Pancreas (tissue), 10 donors: ENCODE data around the gene RNF144A. TPM values are rescaled to one million over a fixed set of nuclear protein-coding genes. Genes with fewer than 3 reads are reported as not detected.

Experiments
- ATAC-seq, 4 donors: fragments of 200-7000 bp; cut with Tn5 transposase; one replicate each; pipeline versions ENCODE4 v1.8.0 to v1.9.1; 2020; ENCODE audit warnings: mild to moderate bottlenecking in 4 of 4, moderate library complexity in 4 of 4
- DNase-seq, 6 donors: peaks; one replicate each; pipeline ENCODE4 v3.0.0-alpha.2; 2020
- FAIRE-seq: peaks from 2 replicates; lab custom pipeline; 2012; peaks lifted over from hg19 to GRCh38; lab: Jason Lieb, UNC
- H3K27ac ChIP-seq, 4 donors: fragments of 200-600 bp; sonication (generic); 1 replicate in 3 of 4; 2 replicates in 1 of 4; pipeline versions ENCODE4 v1.5.0 to v1.8.0; 2020
- H3K27me3 ChIP-seq, 4 donors: fragments of 200-600 bp; one replicate each; pipeline ENCODE4 v1.8.0; 2021
- H3K36me3 ChIP-seq, 3 donors: fragments of 200-600 bp; sonication (generic) in 1 of 3; one replicate each; pipeline versions ENCODE4 v1.5.0 to v1.8.0; 2020 to 2021
- H3K4me1 ChIP-seq, 3 donors: fragments of 200-600 bp; one replicate each; pipeline ENCODE4 v1.8.0; 2021
- H3K4me3 ChIP-seq, 4 donors: fragments of 200-600 bp; sonication (generic) in 2 of 4; one replicate each; pipeline versions ENCODE4 v1.5.0 to v1.8.0; 2020 to 2021
- H3K9me3 ChIP-seq, 4 donors: fragments of 200-600 bp; one replicate each; pipeline ENCODE4 v1.8.0; 2021
- WGBS, 2 donors: extraction: QIAGEN DNeasy Blood & Tissue Kit; methylation state at CpG; one replicate each; pipeline ENCODE4 v1.1.7; 2013; 5-methylcytosine and 5-hydroxymethylcytosine counted together
- intact Hi-C, 3 donors: fragments of 100-400 bp; cut with DNase I; formaldehyde crosslinking; loops; one replicate each; pipeline versions ENCODE4 v1.11.1 to v1.14.2; 2022
- polyA plus RNA-seq, 2 donors: library from polyadenylated mRNA; stranded (reverse); fragments of 200-250 nt; gene quantifications; one replicate each; pipeline ENCODE4 v1.2.3, GENCODE V29; 2013
- total RNA-seq, 6 donors: library from RNA; stranded (reverse); fragmentation: NEBNext Ultra II Directional in 4 of 6; extraction: Animal tissue kit (Norgen Biotek cat#: 25700) in 4 of 6; gene quantifications; one replicate each; pipeline versions ENCODE4 v1.2.1 to v1.2.4, GENCODE V29; 2021 to 2023
- TF ChIP-seq, protein P1 (sequence below), 4 donors: fragments of 200-600 bp; sonication (generic) in 3 of 4; IDR thresholded peaks; one replicate each; pipeline versions ENCODE4 v1.5.0 to v1.8.0; 2021; ENCODE audit warnings: antibody characterized with exemption in 4 of 4
- donor health status: healthy with polysubstance abuse.
- donor health status: DM: no; HTN: no; CAD: no; lungs with moderate emphysema.
- donor health status: DM: no; HTN: no; CAD: no.
- donor health status: control.
- donor health status: control.
- donor health status: Bipolar disorder and iron deficiency.
- donor health status: DM: yes; HTN: yes; CAD: no.
- donor health status: DM: no; HTN: no; CAD: no.
- donor health status: DM: no; HTN: no; CAD: no.
- donor health status: DM: yes; HTN: yes; CAD: no.

RNF144A gene
- total and polyA plus RNA-seq, 8 donors = 9.4 to 78.7 (median 34.1) TPM

- no peaks in the 10 kb centered on the region for H3K27me3 ChIP-seq
- H3K36me3 ChIP-seq = peaks cover 0 to 5% (median 0%) of the 10 kb centered on the region in 3 donors
- H3K4me3 ChIP-seq = no peak overlapping the region
- DNase-seq = no peak
- no peak for ATAC-seq
- TF ChIP-seq, protein P1, sequence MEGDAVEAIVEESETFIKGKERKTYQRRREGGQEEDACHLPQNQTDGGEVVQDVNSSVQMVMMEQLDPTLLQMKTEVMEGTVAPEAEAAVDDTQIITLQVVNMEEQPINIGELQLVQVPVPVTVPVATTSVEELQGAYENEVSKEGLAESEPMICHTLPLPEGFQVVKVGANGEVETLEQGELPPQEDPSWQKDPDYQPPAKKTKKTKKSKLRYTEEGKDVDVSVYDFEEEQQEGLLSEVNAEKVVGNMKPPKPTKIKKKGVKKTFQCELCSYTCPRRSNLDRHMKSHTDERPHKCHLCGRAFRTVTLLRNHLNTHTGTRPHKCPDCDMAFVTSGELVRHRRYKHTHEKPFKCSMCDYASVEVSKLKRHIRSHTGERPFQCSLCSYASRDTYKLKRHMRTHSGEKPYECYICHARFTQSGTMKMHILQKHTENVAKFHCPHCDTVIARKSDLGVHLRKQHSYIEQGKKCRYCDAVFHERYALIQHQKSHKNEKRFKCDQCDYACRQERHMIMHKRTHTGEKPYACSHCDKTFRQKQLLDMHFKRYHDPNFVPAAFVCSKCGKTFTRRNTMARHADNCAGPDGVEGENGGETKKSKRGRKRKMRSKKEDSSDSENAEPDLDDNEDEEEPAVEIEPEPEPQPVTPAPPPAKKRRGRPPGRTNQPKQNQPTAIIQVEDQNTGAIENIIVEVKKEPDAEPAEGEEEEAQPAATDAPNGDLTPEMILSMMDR (IDR thresholded peaks at IDR 0.05) = no peak
- no peak for FAIRE-seq
- H3K27ac ChIP-seq = no peak overlapping the region
- H3K9me3 ChIP-seq = no peaks in the 10 kb centered on the region
- H3K4me1 ChIP-seq = peaks cover 0 to 4% (median 3%) of the 10 kb centered on the region in 3 donors
- 88 to 94% methylated on average over 1 of the region's 1 CpG for WGBS, 2 donors
- intact Hi-C loops = no loop called here
Observed at GRCh38 chr2:6970551-6970950, 53.3 kb downstream of the RNF144A start.

DNA sequence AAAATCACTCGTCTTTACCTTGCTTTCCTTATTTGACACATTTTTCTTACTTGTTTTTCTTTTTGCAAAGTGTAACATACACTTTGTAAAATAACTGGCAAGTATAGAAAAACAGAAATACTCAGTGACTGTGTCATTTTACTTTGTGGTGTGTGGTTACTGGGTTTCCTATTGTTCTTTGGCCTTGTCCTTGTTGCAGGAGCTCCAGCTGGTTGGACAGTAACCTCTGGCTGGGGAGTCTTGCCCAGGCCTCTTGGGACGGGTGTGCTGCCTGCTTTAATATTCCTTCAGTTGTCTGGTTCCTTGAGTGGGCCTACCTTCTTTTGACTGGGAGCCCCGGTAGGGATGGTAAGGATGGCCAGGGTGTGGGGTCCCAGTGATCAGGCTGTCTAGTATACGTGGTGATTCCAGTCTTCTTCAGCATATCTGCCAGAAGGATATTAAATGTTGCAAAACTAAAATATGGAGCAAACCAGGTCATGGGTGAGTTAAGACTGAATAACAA lies 53.8 kb downstream of the RNF144A start:
- TF ChIP-seq, protein P1 (IDR thresholded peaks at IDR 0.05) = no peak
- H3K27me3 ChIP-seq = no peaks in the 10 kb centered on the region
- no peaks in the 10 kb centered on the region for H3K9me3 ChIP-seq
- H3K36me3 ChIP-seq = peaks cover 0 to 5% (median 0%) of the 10 kb centered on the region in 3 donors
- ATAC-seq (no peak), DNase-seq (no peak), FAIRE-seq (no peak)
- intact Hi-C loops = no loop called here
- H3K4me1 ChIP-seq = peaks cover 2 to 8% (median 8%) of the 10 kb centered on the region in 3 donors
- H3K27ac ChIP-seq = no peak overlapping the region
- 84 to 88% methylated on average over 4 of the region's 4 CpGs for WGBS, 2 donors
- no peak overlapping the region for H3K4me3 ChIP-seq

- H3K4me1 ChIP-seq = peaks cover 7 to 13% (median 10%) of the 10 kb centered on the region in 3 donors
- ATAC-seq (peak in 2 of 4 donors; percentile 15 to 22), DNase-seq (no peak), FAIRE-seq (no peak)
- H3K27me3 ChIP-seq = no peaks in the 10 kb centered on the region
- H3K36me3 ChIP-seq = peaks cover 0 to 5% (median 0%) of the 10 kb centered on the region in 3 donors
- 44 to 60% methylated on average over 2 of the region's 2 CpGs for WGBS, 2 donors
- H3K9me3 ChIP-seq = no peaks in the 10 kb centered on the region
- TF ChIP-seq, protein P1 (IDR thresholded peaks at IDR 0.05) = no peak
- H3K4me3 ChIP-seq = no peak overlapping the region
- H3K27ac ChIP-seq = no peak overlapping the region
- intact Hi-C loops = no loop called here
Observed at GRCh38 chr2:6971502-6971901, 54.3 kb downstream of the RNF144A start.

DNA sequence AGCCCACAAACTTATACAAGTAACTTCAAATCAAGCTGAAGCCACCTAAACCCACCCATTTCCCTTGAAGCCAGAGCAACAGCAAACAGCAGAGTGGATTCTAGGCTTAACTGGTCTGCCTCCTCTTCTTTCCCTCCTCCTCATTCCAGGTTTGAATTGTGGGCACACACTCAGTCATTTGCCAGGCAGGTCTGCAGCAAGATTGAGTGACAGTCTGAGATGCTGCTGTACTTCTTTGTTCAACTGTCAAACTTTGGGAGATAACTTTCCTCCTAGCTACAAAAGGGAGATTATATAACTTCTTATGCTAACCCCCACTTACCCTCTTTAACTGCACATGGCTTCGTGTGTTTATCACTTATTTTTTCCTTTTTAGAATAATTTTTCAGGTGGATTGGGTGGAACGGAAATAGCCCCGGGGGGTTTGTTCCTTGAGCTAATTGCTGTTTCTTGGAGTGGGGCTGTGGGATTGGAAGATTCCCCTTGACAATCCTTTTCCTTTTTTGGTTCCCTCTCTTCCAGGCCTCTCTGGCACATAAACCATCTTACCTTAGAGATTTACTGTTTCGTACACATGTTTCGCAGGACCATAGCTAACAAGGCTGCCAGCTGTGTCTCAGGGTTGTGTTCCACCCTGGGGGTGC lies 55.0 kb downstream of the RNF144A start:
- Histone ChIP-seq H3K27ac (no peak overlapping the region), H3K9me3 (no peaks in the 10 kb centered on the region), H3K4me3 (no peak overlapping the region), H3K36me3 (peaks cover 0 to 5% (median 0%) of the 10 kb centered on the region in 3 donors), H3K27me3 (no peaks in the 10 kb centered on the region), H3K4me1 (peaks cover 12 to 20% (median 17%) of the 10 kb centered on the region in 3 donors)
- no peak for FAIRE-seq
- no peak for ATAC-seq
- DNase-seq = no peak
- TF ChIP-seq, protein P1 (IDR thresholded peaks at IDR 0.05) = no peak
- intact Hi-C loops = no loop called here
- WGBS, 2 donors = 91 to 92% methylated on average over 5 of the region's 5 CpGs
